HG03095 (cell line): ENCODE data around the gene DOC2B.
"Not testable (repeated sequence)": the region's sequence is repeated elsewhere in the genome, so short reads cannot be mapped to it uniquely, and the experiment has no call there.

Experiments used
- ATAC-seq: cut with Tn5 transposase; IDR thresholded peaks from one replicate; pipeline ENCODE4 v1.9.1; 2021; ENCODE audit warnings: moderate library complexity; ENCODE audit not compliant: unreplicated experiment

Gene DOC2B

GRCh38 chr17:193426-193810 is 12.0 kb upstream of the DOC2B start:
- no peak for ATAC-seq

- no peak for ATAC-seq
Observed at GRCh38 chr17:192666-193425, 11.4 kb upstream of the DOC2B start.

- ATAC-seq, result no peak
Observed at GRCh38 chr17:189444-189843, 8.0 kb upstream of the DOC2B start.

DNA sequence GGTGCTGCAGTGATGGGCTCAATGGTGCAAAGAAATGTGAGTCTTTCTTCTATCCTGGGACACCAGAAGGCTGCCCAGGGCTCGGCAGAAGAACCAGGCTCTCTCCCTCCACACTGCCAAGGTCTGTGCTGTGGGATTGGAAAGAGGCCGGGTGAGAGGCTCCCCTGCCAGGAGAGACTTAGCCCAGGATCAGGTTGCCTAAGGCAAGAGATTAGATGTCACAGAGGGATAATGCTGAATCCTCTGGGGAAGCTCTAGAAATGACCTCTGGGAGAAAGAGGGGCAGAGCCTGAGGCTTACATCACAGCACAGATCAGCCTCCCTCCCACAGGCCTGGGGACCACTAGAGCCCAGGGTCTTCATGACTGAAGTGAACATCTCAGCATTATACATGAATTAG is 5.7 kb upstream of the DOC2B start:
- ATAC-seq, result no peak

GRCh38 chr17:185445-186138 is 4.1 kb upstream of the DOC2B start:
- no peak for ATAC-seq

DNA sequence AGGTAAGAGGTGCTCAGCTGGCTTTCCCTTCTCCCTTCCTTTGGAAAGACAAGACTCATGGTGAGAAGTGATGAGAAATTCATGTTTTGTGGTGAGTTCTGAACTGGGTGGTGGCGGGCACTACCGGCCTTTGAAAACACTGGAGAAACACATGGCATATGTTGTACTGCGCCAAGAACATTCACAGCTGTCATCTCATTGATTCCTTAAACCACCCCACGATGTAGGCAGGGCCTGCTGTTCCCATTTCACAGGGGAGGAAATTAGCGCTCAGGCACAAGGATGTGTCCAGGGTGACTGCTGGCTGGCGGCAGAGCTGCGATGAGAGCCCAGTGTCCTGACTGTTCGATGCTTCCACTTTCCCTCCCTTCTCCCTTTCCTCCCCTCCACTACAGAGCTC is 1.6 kb upstream of the DOC2B start:
- no peak for ATAC-seq

GRCh38 chr17:182050-182751 is 751 bp upstream of the DOC2B start:
- no peak for ATAC-seq

DNA sequence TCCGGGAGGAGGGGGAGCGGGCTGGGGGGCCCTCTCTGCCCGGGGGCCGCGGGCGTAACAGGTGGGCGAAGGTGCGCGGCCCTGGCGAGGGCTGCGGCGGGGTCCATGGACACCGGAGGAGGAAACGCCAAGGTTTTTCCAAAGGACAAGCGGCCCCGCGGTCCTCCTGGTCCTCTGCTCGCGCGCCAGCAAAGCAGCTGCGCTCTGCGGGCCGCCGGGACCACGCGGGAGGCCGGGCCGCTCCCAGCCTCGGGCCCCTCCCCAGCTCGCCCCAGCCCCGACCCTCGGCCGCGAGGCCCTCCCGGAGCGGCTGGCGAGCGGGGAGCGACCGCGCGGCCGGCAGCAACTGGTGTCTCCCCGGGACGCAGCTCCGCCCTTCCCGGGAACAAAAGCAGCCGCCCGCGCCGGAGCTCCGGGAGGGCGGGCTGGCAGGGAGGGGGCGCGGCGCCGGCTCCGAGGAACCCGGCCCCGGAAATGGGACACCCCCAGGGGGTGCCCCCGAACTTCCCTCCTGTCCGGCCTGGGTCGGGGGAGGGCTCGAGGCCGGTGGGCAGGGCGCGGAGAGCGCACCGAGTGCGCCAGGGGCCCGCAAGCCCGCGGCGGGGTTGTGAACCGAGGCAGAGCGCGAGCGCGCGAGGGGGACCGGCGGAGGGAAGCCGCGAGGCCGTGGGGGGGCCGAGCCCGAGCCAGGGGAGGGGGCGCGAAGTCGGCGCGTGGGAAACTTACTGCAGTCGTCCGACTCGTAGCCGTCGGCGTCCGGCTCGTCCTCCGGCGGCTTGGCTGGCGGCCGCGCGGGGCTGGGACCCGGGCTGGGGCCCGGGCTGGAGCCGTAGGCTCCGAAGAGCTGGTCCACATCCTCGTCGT is 837 bp downstream of the DOC2B start:
- no peak for ATAC-seq

DNA sequence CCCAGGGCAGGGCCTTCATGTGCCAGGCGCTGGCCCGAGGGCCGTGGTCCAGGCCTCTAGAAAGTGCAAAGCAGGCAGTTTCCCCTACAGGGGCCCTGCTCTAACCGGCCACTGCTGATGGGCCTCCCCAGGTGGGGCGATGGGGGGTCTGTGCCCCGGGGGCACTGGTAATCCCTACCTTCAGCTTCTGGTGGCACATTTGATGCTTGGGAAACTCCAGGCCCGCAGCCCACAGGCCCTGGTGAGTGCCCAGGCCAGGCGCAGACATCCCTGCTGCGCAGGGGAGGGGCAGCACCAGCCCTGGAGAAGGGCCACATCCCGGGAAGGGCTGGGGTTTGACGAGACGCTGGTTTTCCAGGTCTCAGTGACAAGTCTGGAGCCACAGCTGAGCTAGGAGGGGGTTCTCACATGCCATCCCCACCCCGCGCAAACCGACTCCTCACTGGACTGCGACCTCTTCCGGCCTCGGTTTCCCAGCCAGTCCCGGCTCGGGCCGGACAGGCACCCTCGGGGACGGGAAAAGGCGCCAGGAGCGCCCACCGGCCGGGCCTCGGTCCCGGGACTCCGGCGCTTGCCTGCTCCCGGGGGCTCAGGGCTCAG is 1.6 kb downstream of the DOC2B start:
- no peak for ATAC-seq

DNA sequence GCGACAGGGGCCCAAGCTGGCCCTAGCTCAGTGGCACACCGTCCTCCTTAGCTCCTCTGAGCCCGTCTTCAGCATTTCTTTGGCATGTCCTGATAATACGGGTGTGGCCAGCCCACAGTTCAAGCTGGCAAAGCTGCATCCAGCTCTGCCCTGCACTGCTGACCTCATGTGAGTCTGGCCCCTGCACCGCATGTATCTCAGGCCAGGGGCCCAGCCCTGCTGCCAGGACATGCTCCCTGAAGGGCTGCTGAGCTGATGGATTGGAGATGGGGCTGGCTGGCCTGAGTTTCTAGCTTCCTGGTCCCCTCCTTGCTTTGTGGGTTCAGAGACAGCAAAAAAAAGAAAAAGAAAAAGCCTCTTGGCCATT is 2.4 kb downstream of the DOC2B start:
- no peak for ATAC-seq

DNA sequence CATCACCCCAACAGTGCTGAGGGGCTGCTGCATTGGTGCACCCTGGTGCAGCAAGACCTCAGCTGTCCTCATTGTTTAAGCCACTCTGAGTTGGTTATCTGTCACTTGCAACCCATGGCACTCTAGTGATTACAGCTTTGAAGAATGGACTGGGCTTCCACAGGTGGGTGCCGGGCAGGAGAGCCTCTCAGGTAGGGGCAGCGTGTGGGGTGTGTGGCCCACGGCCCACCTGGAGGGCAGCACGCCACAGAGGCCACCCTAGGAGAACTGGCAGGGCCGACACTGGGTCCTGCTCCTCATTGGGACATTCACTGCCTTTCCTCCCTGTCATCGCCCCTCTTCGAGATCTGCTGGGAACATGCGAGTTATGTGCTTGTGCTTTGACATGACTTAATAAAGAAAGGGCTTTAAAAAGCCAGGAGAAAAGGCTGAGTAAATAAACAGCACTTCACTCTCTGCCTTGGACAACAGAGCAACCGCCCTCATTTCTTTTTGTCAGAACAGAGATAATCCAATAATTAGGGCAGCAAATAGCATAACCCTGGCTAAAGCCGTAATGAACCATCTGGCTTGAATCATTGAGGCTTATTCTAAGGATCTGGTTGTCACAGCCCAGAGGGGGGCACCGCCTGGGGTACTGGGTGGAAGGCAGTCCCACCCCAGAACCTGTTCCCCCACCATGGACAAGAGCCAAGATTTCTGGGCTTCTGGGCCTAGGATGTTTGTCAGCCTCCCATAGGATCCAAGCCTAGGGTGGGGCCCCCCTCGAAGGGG is 3.0 kb downstream of the DOC2B start:
- no peak for ATAC-seq

DNA sequence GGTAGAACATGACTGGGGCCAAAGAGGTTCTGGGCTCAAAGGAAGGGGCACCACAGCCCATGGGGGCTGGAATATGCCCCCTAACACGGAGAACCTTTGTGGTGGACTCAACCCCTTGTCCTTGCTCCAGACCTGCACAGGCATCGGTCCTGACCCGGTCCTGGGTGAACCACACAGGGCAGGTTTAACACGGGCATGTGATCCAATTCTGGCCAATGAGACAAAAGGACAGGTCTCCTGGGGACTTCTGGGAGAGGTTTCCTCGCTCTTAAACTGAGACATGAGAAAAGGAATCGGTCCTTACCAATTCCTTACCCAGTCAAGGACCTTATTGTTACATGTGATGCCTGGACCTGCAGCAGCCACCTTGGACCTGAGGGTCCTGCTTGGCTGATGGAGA is 3.7 kb downstream of the DOC2B start:
- ATAC-seq, result no peak

DNA sequence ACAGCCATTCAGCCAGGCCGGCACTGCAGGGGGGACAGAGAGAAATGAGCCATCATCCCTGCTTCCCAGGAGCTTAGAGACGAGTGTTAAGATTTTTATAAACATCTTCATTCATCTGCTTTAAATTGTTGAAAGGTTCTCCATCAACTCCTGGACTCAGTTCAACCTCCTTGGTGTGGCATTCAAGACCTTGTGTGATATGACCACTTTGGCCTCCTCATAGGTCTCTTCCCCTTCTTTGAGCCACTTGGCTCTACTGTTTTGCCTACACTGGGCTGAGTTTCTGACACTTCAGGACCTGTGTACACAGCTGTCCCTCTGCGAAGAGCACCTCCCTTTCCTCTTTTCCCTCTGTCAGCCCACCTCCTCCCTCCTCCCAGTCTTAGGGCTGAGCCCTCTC is 4.3 kb downstream of the DOC2B start:
- no peak for ATAC-seq

DNA sequence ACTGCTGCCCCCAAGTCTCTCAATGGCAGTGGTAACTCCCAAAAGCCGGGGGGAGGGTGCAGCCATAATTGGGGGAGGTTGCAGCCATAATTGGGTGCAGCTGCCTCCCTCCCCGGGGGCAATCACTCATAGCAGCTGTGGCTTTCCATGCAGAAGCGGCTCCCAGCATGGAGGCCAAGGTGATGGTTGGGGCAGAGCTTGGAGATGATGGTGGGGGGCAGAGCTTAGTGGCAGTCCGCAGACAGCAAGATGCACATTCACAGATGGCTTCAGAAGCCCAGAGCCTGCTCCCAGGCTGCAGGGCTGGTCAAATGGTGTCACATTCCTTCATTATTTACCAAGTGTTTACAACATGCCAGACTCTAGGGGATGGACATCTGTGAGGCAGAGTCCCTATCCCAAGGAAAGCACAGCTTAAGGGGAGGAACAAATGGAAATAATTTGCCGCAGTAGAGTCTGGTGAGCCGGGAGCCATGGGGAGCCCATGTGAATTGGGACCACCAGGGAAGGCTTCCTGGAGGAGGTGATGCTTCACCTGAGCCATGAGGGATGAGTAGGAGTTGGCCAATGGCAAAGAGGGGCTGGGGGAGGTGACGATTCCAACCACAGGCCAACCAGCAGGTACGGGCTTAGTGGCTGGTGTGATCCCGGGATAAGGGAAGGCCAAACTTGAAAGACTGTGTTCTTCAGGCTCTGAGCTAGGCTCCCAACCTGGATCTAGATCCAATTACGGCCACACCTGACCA is 8.1 kb downstream of the DOC2B start:
- ATAC-seq, result no peak

GRCh38 chr17:172401-172800 is 9.0 kb downstream of the DOC2B start:
- no peak for ATAC-seq

DNA sequence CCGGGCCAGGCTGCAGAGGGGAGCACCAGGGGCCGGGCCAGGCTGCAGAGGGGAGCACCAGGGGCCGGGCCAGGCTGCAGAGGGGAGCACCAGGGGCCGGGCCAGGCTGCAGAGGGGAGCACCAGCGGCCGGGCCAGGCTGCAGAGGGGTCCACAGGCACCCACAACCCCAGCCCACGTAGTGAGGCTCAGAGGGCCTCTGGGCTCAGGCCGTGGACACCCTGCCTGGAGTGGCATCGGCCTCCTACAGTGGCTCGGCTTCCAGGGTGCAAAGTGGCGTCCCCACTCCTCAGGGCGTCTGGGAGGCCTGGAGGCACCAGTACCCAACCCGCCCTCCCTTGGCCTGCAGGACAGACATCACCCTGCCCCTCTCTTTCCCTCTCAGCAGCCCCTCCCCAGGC is 9.6 kb downstream of the DOC2B start:
- ATAC-seq, result no peak

- no peak for ATAC-seq
Observed at GRCh38 chr17:170130-170670, 11.2 kb downstream of the DOC2B start.

DNA sequence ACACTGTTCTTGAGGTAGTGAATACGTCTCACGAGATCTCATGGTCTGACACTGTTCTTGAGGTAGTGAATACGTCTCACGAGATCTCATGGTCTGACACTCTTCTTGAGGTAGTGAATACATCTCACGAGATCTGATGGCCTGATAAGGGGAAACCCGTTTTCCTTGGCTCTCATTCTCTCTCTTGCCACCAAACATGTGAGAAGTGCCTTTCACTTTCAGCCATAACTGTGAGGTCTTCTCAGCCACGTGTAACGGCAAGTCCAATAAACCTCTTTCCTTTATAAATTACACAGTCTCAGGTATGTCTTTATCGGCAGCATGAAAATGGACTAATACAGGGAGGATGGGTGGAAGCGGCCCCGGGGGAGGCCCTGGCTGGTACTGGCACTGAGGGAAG is 12.8 kb downstream of the DOC2B start:
- ATAC-seq, result not testable (repeated sequence)

DNA sequence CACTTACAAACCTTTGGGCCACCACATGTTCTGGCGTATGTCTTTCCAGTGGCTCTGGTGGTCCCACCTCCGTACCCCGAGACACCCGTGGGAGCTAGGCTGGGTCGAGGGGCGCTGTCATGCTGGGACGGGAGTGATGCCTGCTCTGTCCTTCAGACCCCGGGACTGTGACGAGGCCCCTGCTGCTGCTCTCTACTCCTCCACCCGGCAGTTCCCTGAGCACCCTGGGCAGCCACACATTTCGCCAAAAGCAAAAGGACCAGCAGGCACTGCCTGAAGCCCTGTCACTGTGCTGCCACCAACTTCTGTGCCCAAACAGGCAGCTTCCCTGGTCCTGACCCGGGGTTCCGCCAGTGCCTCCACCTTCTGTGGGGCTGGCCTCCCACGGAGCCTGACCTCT is 15.5 kb downstream of the DOC2B start:
- ATAC-seq, result no peak
